Measurements from ENCODE around the gene MAP3K12.

MAP3K12 gene

DNA sequence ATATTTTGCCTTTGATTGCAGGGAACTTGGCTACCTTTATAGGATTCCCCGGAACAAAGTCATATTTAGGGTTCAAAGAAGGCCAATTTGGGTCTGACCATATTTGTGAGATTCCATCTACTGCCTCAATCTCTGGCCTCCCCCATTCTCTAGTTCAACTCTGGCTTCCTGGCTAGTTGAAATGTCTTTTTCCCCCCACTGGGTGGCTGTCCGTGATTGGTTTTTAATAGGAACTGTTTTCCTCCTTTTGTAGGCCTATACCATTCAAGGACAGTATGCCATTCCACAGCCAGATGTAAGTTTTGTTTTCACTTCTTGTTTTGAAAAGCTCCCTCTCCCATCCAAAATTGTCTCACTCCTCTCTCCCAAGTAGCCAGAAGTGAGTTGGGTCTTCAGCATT is 33.6 kb downstream of the MAP3K12 start:
- no peak overlapping the region for H3K4me3 ChIP-seq (ENCODE audit: low read depth, low read length)
- TF ChIP-seq CTCF (IDR thresholded peaks at IDR 0.05; ENCODE audit: low read depth, low read length) = no peak

DNA sequence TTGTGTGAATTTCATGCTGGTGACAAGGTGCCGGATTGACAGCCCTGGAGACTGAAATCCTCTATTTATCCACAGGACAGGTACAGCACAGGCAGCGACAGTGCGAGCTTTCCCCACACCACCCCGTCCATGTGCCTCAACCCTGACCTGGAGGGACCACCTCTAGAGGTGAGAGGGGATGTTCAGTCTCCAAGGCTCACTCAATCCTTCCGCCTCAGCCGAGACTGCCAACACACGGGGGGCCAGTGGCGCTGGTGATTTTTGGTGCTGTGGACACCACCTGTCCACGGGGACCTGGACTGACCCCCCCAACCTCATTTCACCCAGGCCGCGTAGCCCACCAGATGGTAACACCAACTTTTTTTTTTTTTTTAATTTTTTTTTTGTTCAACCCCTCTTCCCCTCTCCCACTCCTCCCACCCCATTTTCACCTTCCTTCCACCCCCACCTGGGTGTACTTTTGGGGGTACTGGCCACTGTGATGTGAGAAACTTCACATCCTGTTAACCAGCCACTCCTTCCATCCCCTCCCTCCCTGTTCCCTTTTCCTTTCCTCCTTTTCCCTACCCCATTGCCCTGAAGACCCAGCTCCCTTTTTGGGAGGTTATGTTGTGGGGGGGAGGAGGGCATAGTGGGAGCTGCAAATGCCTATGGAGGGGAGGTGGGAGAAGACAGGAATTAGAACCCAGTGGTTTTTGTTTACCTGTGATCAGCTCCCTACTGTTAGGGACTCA is 34.4 kb downstream of the MAP3K12 start:
- no peak for TF ChIP-seq CTCF (IDR thresholded peaks at IDR 0.05; ENCODE audit: low read depth, low read length)
- no peak overlapping the region for H3K4me3 ChIP-seq (ENCODE audit: low read depth, low read length)

GRCh38 chr12:53463802-53464560 is 35.3 kb downstream of the MAP3K12 start:
- no peak for TF ChIP-seq CTCF (IDR thresholded peaks at IDR 0.05; ENCODE audit: low read depth, low read length)
- no peak overlapping the region for H3K4me3 ChIP-seq (ENCODE audit: low read depth, low read length)

- no peak for TF ChIP-seq CTCF (IDR thresholded peaks at IDR 0.05; ENCODE audit: low read depth, low read length)
- H3K4me3 ChIP-seq (ENCODE audit: low read depth, low read length) = no peak overlapping the region
These were observed 36.3 kb downstream of the MAP3K12 start for GRCh38 chr12:53462935-53463334.

GRCh38 chr12:53461591-53461990 is 37.7 kb downstream of the MAP3K12 start:
- TF ChIP-seq CTCF (IDR thresholded peaks at IDR 0.05; ENCODE audit: low read depth, low read length) = no peak
- H3K4me3 ChIP-seq (ENCODE audit: low read depth, low read length) = no peak overlapping the region

DNA sequence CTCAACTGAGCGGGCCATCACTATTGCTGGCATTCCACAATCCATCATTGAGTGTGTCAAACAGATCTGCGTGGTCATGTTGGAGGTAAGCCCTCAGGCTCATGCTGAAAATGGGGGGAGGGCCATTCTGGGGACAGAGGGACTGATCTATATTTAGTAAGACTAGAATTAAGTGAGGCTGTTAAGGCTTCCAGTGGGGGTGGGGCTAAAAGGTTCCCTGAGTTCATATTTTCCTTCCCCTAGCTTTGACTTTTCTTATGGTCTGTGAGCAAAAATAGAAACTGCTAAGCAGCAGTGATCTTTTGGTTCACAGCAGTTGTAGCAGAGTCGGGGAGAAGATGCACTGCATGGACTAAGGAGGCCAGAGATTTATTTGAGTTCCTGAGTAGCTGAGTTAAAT is 38.2 kb downstream of the MAP3K12 start:
- no peak for TF ChIP-seq CTCF (IDR thresholded peaks at IDR 0.05; ENCODE audit: low read depth, low read length)
- no peak overlapping the region for H3K4me3 ChIP-seq (ENCODE audit: low read depth, low read length)

GRCh38 chr12:53459097-53459496 is 40.2 kb downstream of the MAP3K12 start:
- no peak for TF ChIP-seq CTCF (IDR thresholded peaks at IDR 0.05; ENCODE audit: low read depth, low read length)
- H3K4me3 ChIP-seq (ENCODE audit: low read depth, low read length) = no peak overlapping the region
